Inflammatory macrophage treated with lipopolysaccharide for 1 hour (primary cell): ENCODE measurements around the gene CD247.
A peak's percentile ranks its signal among the peaks of the same experiment; 100 is the strongest.

Experiments used
- DNase-seq, 2 donors: peaks; one replicate each; pipeline ENCODE4 v3.0.0-alpha.2; 2020 to 2022

CD247 gene

DNA sequence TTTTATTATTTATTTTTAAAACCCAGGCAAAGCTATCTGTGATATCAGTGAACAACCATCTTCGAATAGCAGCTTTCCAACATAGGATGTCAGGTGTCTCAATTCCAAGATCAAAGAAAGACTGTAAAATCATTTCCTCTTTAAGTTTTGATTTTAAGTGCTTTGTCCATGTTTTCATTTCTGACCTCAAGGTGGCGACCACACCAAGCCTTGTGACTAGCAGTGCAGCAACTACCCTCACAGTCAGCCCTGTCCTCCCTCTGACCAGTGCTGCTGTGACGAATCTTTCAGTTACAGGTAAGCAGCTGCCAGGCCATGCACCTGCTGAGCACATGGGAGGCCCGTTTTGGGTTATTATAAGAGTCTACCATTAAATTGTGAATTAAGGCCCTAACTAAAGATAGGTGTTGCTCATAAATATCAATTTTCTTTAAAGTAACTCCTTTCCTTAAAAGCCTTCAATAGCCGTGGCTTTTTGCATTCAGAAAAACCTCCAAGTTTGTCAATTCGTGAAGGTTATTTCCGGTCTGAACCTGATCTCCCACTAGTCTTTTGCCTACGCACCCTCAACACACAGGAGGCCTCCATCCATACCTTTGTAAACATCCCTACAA, 117.0 kb downstream of the CD247 start:
- peak; percentile 24 to 37 for DNase-seq

GRCh38 chr1:167400359-167400953, 117.9 kb downstream of the CD247 start:
- no peak for DNase-seq

GRCh38 chr1:167392200-167392696, 126.1 kb downstream of the CD247 start:
- no peak for DNase-seq

DNA sequence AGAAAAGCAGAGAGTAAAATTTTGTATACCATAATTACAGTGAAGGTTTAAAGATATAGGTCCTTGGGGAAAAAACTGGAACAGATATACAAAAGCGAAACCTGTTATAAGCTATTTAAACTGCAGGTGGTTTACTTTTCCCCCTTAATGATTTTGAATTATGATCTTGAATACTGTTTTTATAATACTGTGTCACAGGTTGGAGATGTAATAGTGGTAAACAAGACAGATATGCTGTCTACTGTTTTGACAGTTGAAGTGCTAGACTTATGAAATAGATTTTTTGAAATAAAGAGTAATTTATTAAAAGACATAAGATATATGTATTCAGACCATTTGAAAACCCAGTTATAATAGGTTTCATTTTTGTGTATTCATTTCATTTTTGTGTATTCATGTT, 129.4 kb downstream of the CD247 start:
- no peak for DNase-seq

DNA sequence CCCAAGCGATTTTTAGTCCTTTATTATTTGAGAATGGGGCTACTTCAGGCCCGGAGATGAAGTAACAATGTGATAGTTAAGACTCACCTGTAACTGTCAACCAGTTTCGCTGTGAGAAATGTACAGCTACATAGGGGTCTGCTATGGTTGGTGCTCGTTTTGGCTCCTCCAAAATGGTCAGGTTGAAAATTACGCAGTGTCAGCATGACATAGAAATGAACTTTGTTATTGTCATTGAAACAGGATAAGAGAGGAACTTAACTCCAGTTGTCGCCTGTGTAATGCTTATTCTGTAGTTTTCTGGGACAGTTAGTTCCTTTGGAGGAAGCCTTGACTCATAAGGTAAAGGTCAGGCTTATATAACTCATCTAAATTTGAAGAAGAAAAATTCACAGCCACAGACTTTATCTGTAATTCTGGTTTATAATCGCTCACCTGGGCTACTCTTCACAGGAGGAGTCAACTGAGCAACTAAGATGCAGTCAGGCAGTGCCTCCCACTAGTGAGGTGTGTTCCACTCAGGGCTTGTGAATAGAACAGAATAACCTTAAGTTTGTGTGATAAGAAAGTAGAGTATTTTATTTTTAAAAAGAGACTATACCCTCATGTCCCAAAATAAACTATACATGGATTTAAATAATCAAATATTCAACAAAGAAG, 130.9 kb downstream of the CD247 start:
- peak; percentile 20 to 51 for DNase-seq
